Glutamatergic neuron (in vitro differentiated cells): ENCODE measurements around the gene GNAS-AS1. TPM values are rescaled to one million over a fixed set of nuclear protein-coding genes. Genes with fewer than 3 reads are reported as not detected.

Experiments used
- DNase-seq: peaks from one replicate; pipeline ENCODE4 v3.0.0; 2022
- H3K27ac Mint-ChIP-seq: one replicate; pipeline ENCODE4 v1.8.0; 2020; ENCODE audit warnings: mild to moderate bottlenecking, mixed read lengths, inconsistent platforms; ENCODE audit not compliant: unreplicated experiment
- H3K27me3 Mint-ChIP-seq: one replicate; pipeline ENCODE4 v1.8.0; 2020; ENCODE audit warnings: mild to moderate bottlenecking, moderate library complexity, mixed read lengths, inconsistent platforms; ENCODE audit not compliant: unreplicated experiment
- H3K36me3 Mint-ChIP-seq: one replicate; pipeline ENCODE4 v1.8.0; 2020; ENCODE audit warnings: mild to moderate bottlenecking, mixed read lengths, inconsistent platforms; ENCODE audit not compliant: unreplicated experiment
- H3K4me1 Mint-ChIP-seq: one replicate; pipeline ENCODE4 v1.8.0; 2020; ENCODE audit warnings: mild to moderate bottlenecking, low read depth, mixed read lengths, inconsistent platforms; ENCODE audit not compliant: unreplicated experiment
- H3K4me3 Mint-ChIP-seq: one replicate; pipeline ENCODE4 v1.8.0; 2020; ENCODE audit warnings: mild to moderate bottlenecking, mixed read lengths, inconsistent platforms; ENCODE audit not compliant: unreplicated experiment
- H3K9me3 Mint-ChIP-seq: one replicate; pipeline ENCODE4 v1.8.0; 2020; ENCODE audit warnings: mild to moderate bottlenecking, moderate library complexity, mixed read lengths, inconsistent platforms; ENCODE audit not compliant: unreplicated experiment
- long read RNA-seq: library from polyadenylated mRNA; unstranded; transcript quantifications from one replicate; pipeline ENCODE4 v2.0.0, GENCODE V29; 2020; ENCODE audit not compliant: unreplicated experiment
- total RNA-seq: library from RNA; stranded (reverse); fragmentation: NEBNext Ultra II Directional; extraction: Animal tissue kit (Norgen Biotek cat#: 25700); gene quantifications from one replicate; pipeline ENCODE4 v1.2.1, GENCODE V29; 2021; ENCODE audit not compliant: unreplicated experiment
- TF ChIP-seq, protein P1 (sequence below): fragments of 200-600 bp; sonication (generic); IDR thresholded peaks from one replicate; pipeline ENCODE4 v1.5.0; 2021; ENCODE audit not compliant: partially characterized antibody, unreplicated experiment

GNAS-AS1 gene
- 11.7 TPM for total RNA-seq
- long read RNA-seq: 0 reads

DNA sequence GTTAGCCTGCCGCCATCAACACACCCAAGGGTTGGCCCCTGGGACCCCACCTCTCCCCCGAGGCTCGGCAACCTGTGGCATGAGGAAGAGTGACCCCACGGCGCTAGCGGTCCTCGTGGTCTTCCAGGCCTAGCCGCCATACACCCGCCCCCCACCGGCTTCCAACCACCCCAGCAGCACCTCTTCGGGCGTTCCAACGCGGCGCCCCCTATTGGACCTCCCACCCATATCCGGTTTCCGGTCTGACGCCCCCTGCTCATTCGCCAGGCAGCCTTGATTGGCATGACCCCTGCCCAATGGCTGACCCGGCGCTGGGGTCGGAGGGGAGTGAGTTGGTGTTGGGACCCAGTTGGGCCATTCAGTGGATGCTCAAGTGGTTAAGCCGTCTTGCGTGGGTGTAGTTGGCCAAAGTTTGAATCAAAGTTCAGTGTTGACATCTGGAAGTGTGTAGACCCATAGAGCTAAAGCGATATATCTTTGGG, at the start of gene GNAS-AS1:
GNAS-AS1 (minus strand) TSS at position 210 of the 482 bp plus-strand sequence.
- Mint-ChIP-seq H3K27ac (peak within 1 kb of the TSS; percentile 94), H3K4me3 (peak within 1 kb of the TSS; percentile 85), H3K4me1 (peaks cover 19% of the 10 kb centered on the region), H3K9me3 (no peaks in the 10 kb centered on the region), H3K27me3 (peaks cover 11% of the 10 kb centered on the region), H3K36me3 (no peaks in the 10 kb centered on the region)
- TF ChIP-seq, protein P1, sequence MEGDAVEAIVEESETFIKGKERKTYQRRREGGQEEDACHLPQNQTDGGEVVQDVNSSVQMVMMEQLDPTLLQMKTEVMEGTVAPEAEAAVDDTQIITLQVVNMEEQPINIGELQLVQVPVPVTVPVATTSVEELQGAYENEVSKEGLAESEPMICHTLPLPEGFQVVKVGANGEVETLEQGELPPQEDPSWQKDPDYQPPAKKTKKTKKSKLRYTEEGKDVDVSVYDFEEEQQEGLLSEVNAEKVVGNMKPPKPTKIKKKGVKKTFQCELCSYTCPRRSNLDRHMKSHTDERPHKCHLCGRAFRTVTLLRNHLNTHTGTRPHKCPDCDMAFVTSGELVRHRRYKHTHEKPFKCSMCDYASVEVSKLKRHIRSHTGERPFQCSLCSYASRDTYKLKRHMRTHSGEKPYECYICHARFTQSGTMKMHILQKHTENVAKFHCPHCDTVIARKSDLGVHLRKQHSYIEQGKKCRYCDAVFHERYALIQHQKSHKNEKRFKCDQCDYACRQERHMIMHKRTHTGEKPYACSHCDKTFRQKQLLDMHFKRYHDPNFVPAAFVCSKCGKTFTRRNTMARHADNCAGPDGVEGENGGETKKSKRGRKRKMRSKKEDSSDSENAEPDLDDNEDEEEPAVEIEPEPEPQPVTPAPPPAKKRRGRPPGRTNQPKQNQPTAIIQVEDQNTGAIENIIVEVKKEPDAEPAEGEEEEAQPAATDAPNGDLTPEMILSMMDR: peak; percentile 46
- DNase-seq: peak; percentile 97

DNA sequence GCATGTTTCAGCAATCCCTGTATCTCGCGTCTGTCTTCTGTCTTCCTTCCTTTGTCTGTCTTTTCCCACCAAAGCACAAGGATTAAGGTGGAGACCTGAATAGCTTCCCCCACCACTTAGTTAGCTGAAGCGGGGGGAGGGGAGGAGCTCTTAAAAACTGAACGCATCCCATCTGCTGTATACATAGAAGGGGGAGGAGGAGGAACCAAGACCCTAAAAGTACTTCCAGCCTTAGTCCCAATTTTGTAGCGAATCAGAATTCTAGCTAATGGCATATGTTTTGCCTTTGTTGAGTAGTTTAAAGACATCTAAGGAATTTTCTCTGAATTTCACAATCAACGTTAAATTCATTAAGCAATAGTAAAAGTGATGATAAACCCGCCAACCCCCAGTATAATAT, 49.7 kb upstream of the GNAS-AS1 start:
- Mint-ChIP-seq H3K4me1 (peaks cover 78% of the 10 kb centered on the region), H3K36me3 (no peaks in the 10 kb centered on the region), H3K27ac (peak overlapping the region; percentile 99), H3K27me3 (peaks cover 13% of the 10 kb centered on the region), H3K4me3 (peak overlapping the region; percentile 92), H3K9me3 (peaks cover 22% of the 10 kb centered on the region)
- TF ChIP-seq, protein P1: no peak
- peak; percentile 37 for DNase-seq

DNA sequence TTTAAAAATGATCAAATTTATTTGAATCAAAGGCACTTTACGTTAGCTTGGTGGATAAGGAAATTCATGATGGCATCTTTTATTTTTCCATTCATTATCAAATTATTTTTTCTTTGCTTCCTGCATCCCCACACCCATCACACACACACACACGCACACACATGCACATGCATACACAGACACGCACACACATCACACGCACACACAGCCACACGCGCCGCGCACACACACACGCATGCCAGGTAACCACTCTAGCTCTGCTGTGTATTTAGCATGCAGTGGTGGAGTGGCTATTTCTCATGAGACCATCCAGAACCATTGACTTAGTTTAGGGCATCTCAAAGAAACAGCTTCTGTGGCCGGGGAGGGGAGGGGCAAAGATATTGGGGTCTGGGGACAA, 48.8 kb upstream of the GNAS-AS1 start:
- Mint-ChIP-seq H3K4me1 (peaks cover 87% of the 10 kb centered on the region), H3K4me3 (peak overlapping the region; percentile 92), H3K27ac (peak overlapping the region; percentile 99), H3K9me3 (peaks cover 23% of the 10 kb centered on the region), H3K36me3 (no peaks in the 10 kb centered on the region), H3K27me3 (peaks cover 15% of the 10 kb centered on the region)
- peak; percentile 28 for DNase-seq
- TF ChIP-seq, protein P1: no peak

DNA sequence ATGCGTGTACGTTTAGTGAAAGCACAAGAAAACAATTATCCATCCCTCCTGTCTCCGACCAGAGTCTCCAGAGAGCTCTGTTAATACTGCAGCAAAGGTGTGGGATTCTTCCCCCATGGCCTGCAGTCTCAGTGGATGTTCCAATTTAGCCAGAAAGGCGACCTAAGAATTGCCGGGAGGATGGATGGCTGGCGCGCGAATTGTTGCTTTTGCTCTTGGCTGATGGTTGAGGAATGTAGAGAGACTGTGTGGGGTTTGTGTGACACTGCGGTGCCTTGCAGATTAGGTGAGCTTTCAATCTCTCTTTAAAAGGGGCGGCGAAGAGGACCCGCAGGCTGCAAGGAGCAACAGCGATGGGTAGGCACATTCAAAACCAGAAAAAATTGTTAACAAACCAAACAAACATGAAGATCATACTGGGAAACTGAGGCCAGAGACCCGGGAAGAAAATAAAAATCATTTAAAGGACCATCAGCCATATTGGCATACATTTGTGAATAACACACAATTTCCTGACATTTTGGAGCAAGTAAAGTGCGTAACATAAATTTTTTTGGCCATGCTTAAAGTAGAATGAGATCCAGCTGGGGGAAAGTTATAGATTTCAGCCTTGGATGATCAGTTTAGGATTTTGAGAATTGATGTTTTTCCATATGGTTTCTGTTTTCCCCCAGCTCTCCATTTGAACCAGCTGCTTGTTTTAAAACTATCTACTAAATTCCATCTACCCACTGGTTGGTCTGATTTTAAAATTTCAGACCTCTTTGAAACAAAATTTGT, 48.1 kb upstream of the GNAS-AS1 start:
- TF ChIP-seq, protein P1: no peak
- peaks cover 15% of the 10 kb centered on the region for H3K27me3 Mint-ChIP-seq
- H3K27ac Mint-ChIP-seq: peak overlapping the region; percentile 99
- no peak for DNase-seq
- H3K9me3 Mint-ChIP-seq: peaks cover 23% of the 10 kb centered on the region
- H3K36me3 Mint-ChIP-seq: no peaks in the 10 kb centered on the region
- peak overlapping the region; percentile 93 for H3K4me3 Mint-ChIP-seq
- peaks cover 89% of the 10 kb centered on the region for H3K4me1 Mint-ChIP-seq

DNA sequence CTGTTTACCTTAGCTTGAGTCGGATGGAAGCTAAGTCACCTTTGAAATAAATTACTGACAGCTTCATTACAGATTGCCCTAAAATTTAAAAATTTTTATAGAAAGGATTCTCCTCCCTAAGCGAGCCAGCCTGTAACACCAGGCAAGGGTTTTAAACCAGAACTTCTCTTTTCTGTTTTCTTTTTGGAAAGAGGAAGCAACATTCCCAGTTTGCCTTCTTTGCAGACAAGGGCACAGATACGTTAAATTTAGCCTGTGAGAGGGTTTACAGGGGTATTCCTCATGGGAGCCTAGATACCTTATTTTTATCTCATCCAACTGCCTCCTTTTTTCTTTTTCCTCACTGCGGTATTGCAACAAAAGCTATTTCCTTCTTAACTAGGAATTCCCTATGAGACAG, 46.8 kb upstream of the GNAS-AS1 start:
- Mint-ChIP-seq H3K36me3 (no peaks in the 10 kb centered on the region), H3K27ac (peak overlapping the region; percentile 91), H3K27me3 (peaks cover 20% of the 10 kb centered on the region), H3K9me3 (peaks cover 28% of the 10 kb centered on the region), H3K4me3 (peak overlapping the region; percentile 93), H3K4me1 (peaks cover 81% of the 10 kb centered on the region)
- DNase-seq: no peak
- TF ChIP-seq, protein P1: no peak
